ENCODE data around the gene VEZT.

GRCh38 chr12:95339086-95339788 is 121.6 kb downstream of the VEZT start:
- TF ChIP-seq RAD21 (IDR thresholded peaks at IDR 0.05; ENCODE audit: low read depth), result no peak
- no peak for TF ChIP-seq CEBPB (IDR thresholded peaks at IDR 0.05)
- TF ChIP-seq MAX (IDR thresholded peaks at IDR 0.05), result no peak

All from Ishikawa (cell line).